ENCODE results near the gene KCNT2.
"Not testable (repeated sequence)": the region's sequence is repeated elsewhere in the genome, so short reads cannot be mapped to it uniquely, and the experiment has no call there.

The KCNT2 gene

DNA sequence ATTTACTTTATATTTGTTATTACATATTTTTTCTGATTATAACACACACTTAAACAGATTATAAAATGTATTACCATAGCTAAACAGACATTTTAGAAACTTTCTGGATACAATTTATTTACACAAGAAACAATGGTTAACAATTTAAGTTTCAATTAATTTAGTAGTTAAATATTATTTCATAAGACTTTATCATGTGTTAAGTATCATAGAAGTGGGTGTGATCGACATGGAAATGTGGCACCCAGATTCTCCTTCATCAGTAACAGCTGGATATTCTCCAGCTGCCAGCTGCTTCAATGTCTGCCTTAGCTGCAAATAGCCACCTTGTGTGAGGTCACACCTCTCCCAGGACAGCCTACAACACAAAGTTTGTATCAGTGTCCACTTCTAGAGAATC lies 97.8 kb downstream of the KCNT2 start:
- no peak for DNase-seq

- DNase-seq: not testable (repeated sequence)
Measured at GRCh38 chr1:196504224-196504623, 104.0 kb downstream of the KCNT2 start.

- no peak for DNase-seq
Measured at GRCh38 chr1:196502437-196502836, 105.8 kb downstream of the KCNT2 start.

- DNase-seq: no peak
Measured at GRCh38 chr1:196501760-196502428, 106.3 kb downstream of the KCNT2 start.

GRCh38 chr1:196497817-196498216 lies 110.4 kb downstream of the KCNT2 start:
- DNase-seq: no peak

- DNase-seq: no peak
Measured at GRCh38 chr1:196494766-196495165, 113.5 kb downstream of the KCNT2 start.

GRCh38 chr1:196493881-196494280 lies 114.4 kb downstream of the KCNT2 start:
- DNase-seq: no peak

GRCh38 chr1:196488579-196488978 lies 119.7 kb downstream of the KCNT2 start:
- DNase-seq: no peak

GRCh38 chr1:196486346-196486745 lies 121.9 kb downstream of the KCNT2 start:
- no peak for DNase-seq

GRCh38 chr1:196481616-196482015 lies 126.6 kb downstream of the KCNT2 start:
- no peak for DNase-seq

GRCh38 chr1:196477262-196477661 lies 131.0 kb downstream of the KCNT2 start:
- no peak for DNase-seq

DNA sequence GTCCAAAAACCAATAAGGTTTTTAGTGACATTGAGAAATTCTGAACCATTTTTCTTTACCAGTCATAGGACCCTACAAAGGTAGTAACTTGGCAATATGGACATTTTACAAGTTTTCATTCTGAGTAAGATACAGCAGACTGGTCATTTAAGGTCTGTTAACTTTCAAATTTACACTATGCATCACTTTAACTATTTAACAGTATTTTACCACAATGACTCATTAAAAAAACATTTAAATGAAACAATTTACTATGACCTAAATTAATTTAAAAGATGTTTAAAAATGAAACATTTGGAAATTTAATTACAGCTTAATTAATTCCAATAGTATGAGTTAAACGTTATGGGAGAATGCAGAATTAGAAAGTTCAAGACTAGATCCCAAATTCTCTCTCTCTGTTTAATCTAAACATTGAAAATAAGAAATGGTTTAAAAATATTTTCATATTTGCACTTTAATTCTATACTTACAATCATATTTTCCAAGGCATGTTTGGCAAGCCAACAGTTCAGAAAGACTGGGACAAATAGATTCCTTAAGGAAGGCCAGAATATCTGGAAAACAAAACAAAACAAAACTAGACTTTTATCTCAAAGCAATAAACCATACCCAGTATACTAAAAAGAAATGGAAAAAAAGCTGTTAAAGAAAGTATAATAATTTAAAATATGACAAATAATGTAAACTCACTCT lies 140.9 kb downstream of the KCNT2 start:
- DNase-seq: no peak

- no peak for DNase-seq
Measured at GRCh38 chr1:196466654-196467053, 141.6 kb downstream of the KCNT2 start.

DNA sequence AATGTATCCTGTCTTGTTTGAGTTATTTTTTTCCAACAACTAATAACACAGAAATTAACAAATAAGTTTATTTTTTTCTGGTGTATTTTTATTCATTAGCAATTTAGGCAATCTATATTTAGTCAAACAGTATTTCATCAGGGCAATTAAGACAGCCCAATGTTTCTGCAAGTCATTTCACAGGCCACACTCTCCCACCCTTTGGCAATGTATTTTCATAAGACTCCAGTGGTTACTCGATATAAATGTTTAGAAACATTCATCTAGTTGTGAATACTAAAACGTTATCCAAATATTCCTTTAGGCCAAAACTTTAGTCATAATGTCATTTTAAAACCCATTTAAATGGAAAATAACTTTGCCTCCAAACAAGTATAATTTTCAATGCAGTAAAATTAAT lies 142.1 kb downstream of the KCNT2 start:
- DNase-seq: no peak

DNA sequence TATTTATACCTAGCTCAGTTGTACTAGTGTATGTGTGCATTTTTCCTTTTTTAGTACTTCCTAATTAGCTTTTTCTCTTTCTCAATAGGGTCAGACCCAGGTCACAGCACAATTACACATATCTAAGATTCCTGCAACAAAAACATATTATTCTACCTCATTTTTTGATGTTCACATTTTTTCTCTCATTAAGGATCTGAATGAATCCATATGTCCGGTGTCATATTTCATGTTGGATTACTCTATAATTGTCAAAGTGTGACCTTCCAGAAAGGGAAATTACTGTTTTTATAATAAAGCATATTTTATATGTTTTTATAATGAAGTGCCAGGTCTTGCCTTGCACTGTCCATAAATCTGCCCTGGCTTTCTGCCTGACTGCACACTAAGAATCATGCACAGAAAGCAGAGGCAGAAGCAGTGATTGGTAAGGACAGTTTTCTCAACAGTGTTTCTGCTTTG lies 143.7 kb downstream of the KCNT2 start:
- DNase-seq: no peak

- no peak for DNase-seq
Measured at GRCh38 chr1:196462086-196462485, 146.2 kb downstream of the KCNT2 start.

- DNase-seq: no peak
Measured at GRCh38 chr1:196461521-196461920, 146.7 kb downstream of the KCNT2 start.

GRCh38 chr1:196459383-196459782 lies 148.9 kb downstream of the KCNT2 start:
- no peak for DNase-seq

DNA sequence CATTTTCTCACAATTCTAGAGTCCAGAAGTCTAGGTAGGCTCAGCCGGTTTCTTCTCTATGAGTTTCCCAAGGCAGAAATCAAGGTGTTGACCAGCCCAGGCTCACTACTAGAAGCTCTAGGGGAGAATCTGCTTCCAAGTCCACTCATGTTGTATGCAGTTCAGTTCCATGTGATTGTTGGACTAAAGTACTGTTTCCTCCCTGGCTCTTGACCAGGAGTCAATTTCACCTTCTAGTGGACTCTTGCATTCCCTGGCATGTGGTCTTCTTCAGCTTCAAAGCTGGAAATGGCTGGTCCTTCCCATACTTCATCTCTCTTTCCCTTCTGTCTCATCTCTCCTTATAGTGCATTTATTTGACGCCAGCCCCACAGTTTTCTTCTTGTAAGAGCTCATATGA lies 153.4 kb downstream of the KCNT2 start:
- DNase-seq: no peak

DNA sequence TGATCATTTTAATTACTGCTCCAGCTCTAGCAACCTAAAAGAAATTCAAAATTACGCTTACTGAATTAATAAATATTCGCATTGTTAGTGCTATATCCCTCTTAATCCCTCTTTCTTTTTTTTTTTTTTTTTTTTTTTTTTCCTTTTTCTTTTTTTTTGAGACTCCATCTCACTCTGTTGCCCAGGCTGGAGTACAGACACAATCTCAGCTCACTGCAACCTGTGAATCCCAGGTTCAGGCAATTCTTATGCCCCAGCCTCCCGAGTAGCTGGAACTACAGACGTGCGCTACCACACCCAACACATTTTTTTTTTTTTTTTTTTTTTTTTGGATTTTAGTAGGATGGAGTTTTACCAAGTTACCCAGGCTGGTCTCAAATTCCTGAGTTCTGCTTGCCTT lies 157.1 kb downstream of the KCNT2 start:
- no peak for DNase-seq

DNA sequence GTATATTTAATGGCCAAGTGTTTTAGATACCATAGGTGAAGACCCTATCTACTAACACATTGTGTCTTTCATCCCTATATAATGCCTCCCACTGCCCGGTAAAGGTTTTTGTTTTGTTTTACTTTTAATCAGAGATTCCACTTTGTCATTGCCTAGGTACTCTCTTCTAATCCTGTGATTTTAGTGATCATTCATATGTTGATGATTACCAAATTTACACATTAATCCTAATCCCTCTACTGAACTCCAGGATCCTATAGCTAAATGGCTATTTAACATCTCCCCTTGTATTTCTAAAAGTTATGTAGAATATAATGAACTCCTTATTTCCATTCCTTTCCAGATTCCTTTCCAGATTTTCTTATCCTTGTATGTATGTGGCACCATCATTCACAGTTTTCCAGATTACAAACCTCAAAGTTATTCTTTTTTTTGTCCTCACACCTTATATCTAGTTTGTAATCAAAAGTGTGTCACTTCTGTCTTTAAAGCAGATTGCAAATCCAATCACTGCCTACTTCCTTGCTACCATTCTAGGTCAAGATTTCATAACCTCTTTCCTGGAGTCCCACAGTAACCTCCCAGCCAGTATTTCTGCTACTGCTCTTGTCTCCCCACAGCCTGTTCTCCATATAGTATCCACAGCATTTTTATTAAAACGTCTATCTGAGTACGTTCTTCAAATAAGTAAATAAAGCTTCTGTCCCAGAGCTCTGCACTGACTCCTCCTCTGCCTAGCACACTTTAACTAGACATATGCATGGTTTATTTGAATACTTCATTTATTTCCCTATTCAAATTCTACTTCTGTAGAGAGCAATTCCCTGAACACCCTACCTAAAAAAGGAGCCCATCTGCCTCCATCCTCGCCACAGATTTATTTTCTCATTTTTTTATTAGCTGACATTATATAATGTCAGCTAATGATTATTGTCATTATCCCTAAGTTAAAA lies 157.8 kb downstream of the KCNT2 start:
- no peak for DNase-seq

DNA sequence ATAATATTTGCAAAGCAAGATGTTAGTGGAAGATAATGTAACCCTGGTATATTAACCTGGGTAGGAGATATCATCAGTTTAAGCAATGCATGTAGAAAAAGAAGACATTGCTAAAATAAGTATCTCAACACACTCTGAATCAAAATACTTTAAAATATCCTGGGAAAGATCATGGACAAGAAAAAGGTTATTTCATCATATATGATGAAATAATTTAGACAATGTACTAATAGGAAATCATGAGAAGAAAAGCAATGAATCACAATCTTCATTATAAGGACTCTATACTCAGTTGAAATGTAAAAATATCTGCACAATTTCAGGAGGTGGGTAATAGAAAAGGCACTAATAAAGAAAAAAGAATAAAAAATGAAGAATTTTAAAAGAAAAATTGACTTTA lies 158.8 kb downstream of the KCNT2 start:
- DNase-seq: no peak

DNA sequence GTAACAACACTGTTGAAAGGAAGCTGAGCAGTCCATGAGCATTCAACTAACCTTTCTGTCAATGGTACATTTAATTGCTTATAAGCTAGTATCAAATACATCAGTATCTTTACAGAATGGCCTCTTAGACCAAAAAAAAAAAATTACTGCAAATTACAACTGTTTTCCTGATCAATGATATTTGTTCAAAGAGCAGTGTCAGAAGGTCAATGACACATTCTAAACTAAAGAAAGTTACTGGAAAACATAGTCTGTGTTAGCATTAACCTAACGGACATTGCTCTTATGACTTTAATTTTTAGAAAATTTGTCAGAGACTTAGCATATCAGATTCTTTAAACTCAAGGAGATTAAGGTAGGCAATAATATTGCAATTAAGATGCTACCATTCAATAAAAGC lies 162.5 kb downstream of the KCNT2 start:
- no peak for DNase-seq

DNA sequence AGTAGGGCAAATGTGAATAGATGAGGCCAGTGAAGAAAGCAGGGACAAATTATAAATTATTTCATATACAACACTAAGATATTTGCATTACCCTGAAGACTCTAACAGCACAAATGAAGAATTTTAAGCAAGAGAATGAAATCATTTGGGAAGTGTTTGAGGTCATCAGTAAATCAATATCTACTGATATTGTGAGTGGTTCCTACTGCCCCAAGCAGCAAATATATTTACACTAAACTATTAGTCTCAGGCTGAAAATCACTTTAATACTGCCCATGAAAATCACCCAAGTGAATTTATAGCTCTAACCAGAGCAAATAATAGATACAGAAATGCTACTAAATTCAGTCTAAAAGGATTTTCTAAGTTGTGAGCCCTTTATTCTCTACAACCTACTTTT lies 163.6 kb downstream of the KCNT2 start:
- DNase-seq: no peak

Data from GF-D8 (cell line).